Nucleus accumbens (tissue), 56 donors: ENCODE data around the gene SMNDC1.
"Not testable (repeated sequence)": the region's sequence is repeated elsewhere in the genome, so short reads cannot be mapped to it uniquely, and the experiment has no call there.

ENCODE experiments used
- DNase-seq, 56 donors: peaks; one replicate each; lab custom pipeline; 2025; lab: John Stamatoyannopoulos, UW

SMNDC1 gene

GRCh38 chr10:110304780-110305421 is at the start of gene SMNDC1:
TSS of gene SMNDC1 (minus strand) at chr10:110304920. CDS start at chr10:110303587, 1,333 bp downstream.
- DNase-seq: peak; percentile 72 to 99 (median 94)

- DNase-seq: peak in 47 of 56 donors; percentile 2 to 87 (median 48)
These were observed 49.6 kb upstream of the SMNDC1 start for GRCh38 chr10:110354322-110354766.

- DNase-seq: peak in 23 of 56 donors; percentile 5 to 59 (median 24)
These were observed 48.8 kb upstream of the SMNDC1 start for GRCh38 chr10:110353244-110354119.

- no peak for DNase-seq
These were observed 48.2 kb upstream of the SMNDC1 start for GRCh38 chr10:110352930-110353243.

- no peak for DNase-seq
These were observed 46.1 kb upstream of the SMNDC1 start for GRCh38 chr10:110350812-110351211.

GRCh38 chr10:110349831-110350230 is 45.1 kb upstream of the SMNDC1 start:
- no peak for DNase-seq

GRCh38 chr10:110349386-110349785 is 44.7 kb upstream of the SMNDC1 start:
- DNase-seq: no peak

GRCh38 chr10:110348336-110348735 is 43.6 kb upstream of the SMNDC1 start:
- no peak for DNase-seq

GRCh38 chr10:110346914-110347313 is 42.2 kb upstream of the SMNDC1 start:
- DNase-seq: no peak

- no peak for DNase-seq
These were observed 40.6 kb upstream of the SMNDC1 start for GRCh38 chr10:110345286-110345685.

- no peak for DNase-seq
These were observed 39.9 kb upstream of the SMNDC1 start for GRCh38 chr10:110344622-110345021.

GRCh38 chr10:110343947-110344346 is 39.2 kb upstream of the SMNDC1 start:
- DNase-seq: no peak

GRCh38 chr10:110340816-110341215 is 36.1 kb upstream of the SMNDC1 start:
- no peak for DNase-seq

- DNase-seq: no peak
These were observed 35.4 kb upstream of the SMNDC1 start for GRCh38 chr10:110340122-110340521.

- DNase-seq: no peak
These were observed 33.2 kb upstream of the SMNDC1 start for GRCh38 chr10:110337906-110338305.

- no peak for DNase-seq
These were observed 32.7 kb upstream of the SMNDC1 start for GRCh38 chr10:110337401-110337800.

- DNase-seq: peak in 18 of 56 donors; percentile 8 to 64 (median 24)
These were observed 31.5 kb upstream of the SMNDC1 start for GRCh38 chr10:110336111-110336721.

- no peak for DNase-seq
These were observed 30.8 kb upstream of the SMNDC1 start for GRCh38 chr10:110335314-110336064.

- DNase-seq: no peak
These were observed 29.4 kb upstream of the SMNDC1 start for GRCh38 chr10:110334061-110334656.

GRCh38 chr10:110331226-110331795 is 26.6 kb upstream of the SMNDC1 start:
- not testable (repeated sequence) for DNase-seq
